Measurements from ENCODE around the gene TTC39B.

Gene TTC39B

DNA sequence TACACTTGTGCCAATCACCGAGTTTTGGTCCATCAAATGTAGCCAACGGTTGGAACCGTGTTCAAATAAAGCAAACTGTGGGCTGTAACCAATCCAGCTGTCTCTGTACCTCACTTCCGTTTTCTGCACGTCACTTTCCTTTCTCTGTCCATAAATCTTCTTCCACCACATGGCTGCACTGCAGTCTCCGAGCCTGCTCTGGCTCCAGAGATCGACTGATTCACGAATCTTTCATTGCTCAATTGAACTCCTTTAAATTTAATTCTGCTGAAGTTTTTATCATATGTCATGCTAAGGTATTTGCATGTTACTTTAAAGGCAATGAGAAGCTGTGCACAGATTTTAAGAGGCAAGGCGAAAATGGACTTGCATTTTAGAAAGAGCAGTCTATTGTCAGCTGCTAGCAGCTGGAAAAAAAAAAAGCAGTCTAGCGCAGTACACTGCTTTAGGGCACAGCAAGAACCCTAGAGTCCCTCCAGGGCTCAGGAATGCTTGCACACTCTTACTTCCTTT is 13.2 kb downstream of the TTC39B start:
- peak; percentile 31 for DNase-seq
- Mint-ChIP-seq H3K9me3 (peaks cover 7% of the 10 kb centered on the region), H3K27me3 (no peaks in the 10 kb centered on the region), H3K27ac (peak overlapping the region; percentile 78), H3K36me3 (peaks cover 35% of the 10 kb centered on the region), H3K4me1 (peaks cover 60% of the 10 kb centered on the region), H3K4me3 (no peak overlapping the region)
- CTCF ChIA-PET, result interaction anchor here (1.5 to 1.8 kb wide), 2 partner anchors 9 to 14 kb away, joined by 5 to 9 read pairs; partner anchors contain the start of gene TTC39B

DNA sequence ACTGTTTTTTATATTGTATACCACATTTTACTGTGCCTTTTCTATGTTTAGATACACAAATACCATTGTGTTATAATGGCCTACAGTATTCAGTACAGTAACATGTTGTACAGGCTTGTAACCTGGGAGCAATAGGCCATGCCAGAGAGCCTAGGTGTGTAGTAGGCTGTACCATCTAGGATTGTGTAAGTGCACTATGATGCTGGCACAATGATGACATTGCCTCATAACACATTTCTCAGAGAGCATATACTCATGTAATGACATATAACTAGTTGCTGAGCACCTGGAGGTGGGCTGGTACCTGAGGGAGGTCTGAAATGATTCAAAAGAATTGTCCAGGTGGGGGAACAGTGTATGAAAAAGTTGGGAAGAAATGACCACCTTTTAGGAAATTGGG is 13.9 kb downstream of the TTC39B start:
- H3K4me3 Mint-ChIP-seq, result no peak overlapping the region
- H3K27ac Mint-ChIP-seq, result no peak overlapping the region
- CTCF ChIA-PET, result interaction anchor here (0.8 to 1.8 kb wide), 3 partner anchors 10 to 14 kb away, joined by 4 to 9 read pairs (median 5); partner anchors contain the start of gene TTC39B

DNA sequence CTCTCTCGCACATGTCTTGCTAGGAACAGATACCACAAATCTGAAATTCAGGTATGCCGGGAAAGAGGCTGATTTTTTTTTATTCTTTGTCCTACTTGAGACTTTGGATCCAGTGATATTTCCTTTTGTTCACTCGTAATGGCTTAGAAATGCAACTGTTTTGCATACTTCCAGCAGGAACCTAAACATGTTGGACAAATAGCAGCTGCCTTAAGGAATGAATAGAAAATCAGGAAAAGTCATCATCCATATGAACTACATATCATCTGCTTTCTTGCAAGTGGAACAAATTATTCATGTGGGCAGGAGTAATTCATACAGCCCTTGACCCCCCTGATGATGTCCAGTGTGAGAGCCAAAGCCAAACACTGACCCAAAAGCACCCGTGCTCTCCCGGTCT is 17.4 kb downstream of the TTC39B start:
- H3K27ac Mint-ChIP-seq, result no peak overlapping the region
- CTCF ChIA-PET, result no interaction called here
- H3K36me3 Mint-ChIP-seq, result peaks cover 25% of the 10 kb centered on the region
- H3K9me3 Mint-ChIP-seq, result peaks cover 3% of the 10 kb centered on the region
- no peaks in the 10 kb centered on the region for H3K27me3 Mint-ChIP-seq
- no peak overlapping the region for H3K4me3 Mint-ChIP-seq
- H3K4me1 Mint-ChIP-seq, result peaks cover 23% of the 10 kb centered on the region
- no peak for DNase-seq

More for the DNA sequence above, 13.9 kb downstream of the TTC39B start:
- DNase-seq, result no peak
- H3K27me3 Mint-ChIP-seq, result no peaks in the 10 kb centered on the region
- H3K4me1 Mint-ChIP-seq, result peaks cover 52% of the 10 kb centered on the region
- H3K9me3 Mint-ChIP-seq, result peaks cover 2% of the 10 kb centered on the region
- peaks cover 30% of the 10 kb centered on the region for H3K36me3 Mint-ChIP-seq

DNA sequence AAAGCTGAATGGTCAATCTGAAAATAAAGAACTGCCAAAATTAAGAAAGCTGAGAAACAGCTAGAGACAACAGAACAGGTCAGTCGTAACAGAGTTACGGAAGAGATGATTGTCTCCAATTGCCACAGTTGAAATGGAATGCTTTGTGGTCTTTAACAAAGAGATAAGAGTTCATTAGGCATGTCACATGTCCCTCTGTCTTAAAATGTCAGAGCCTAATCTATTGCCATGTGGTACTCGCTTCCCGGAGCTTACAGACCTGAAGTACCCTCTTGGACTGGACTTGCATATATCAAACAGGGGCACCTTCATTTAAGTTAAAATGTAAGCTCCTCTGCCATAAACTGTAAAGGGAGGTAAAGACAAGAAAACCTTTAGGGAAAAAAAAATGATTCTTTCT is 19.7 kb downstream of the TTC39B start:
- Mint-ChIP-seq H3K36me3 (peaks cover 16% of the 10 kb centered on the region), H3K27ac (no peak overlapping the region), H3K27me3 (no peaks in the 10 kb centered on the region), H3K4me3 (no peak overlapping the region), H3K4me1 (peaks cover 5% of the 10 kb centered on the region), H3K9me3 (peaks cover 3% of the 10 kb centered on the region)
- CTCF ChIA-PET, result interaction anchor here (1.0 to 1.1 kb wide), 3 partner anchors 10 to 68 kb away, joined by 3 to 4 read pairs (median 3); no protein-coding TSS in a partner anchor
- no peak for DNase-seq

DNA sequence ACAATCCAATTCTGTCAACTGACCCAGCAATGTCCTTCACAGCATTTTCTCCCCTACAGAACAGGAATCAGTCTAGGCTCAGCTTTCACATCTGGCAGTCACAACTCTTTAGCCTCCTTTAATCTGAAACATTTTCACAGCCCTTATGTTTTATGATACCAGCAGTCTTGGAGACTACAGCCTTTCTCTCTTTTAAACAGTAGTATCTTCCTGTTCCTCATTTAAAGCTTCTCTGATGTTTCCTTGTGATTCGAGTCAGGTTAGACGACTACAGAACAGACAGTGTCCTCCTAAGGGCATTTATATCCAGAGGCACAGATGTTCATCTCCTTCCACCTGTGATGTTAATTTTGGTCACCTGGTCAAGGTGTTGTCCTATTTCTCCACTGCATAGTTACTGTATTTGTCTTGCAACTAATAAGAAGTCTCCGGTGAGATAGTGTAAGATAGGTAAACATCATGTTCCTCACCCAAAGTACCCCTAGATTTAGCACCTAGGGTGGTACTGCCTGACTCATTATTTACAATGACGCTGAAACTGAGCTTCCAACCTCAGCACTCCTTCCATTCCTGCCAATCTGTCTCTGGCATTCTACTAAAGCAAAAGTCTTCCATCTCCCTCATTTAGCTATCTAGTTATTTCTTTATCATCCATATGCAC is 20.7 kb downstream of the TTC39B start:
- Mint-ChIP-seq H3K9me3 (peaks cover 3% of the 10 kb centered on the region), H3K4me3 (no peak overlapping the region), H3K27me3 (no peaks in the 10 kb centered on the region), H3K27ac (no peak overlapping the region), H3K36me3 (peaks cover 15% of the 10 kb centered on the region), H3K4me1 (peaks cover 5% of the 10 kb centered on the region)
- CTCF ChIA-PET, result interaction anchor here (1.0 to 1.1 kb wide), 2 partner anchors 13 to 69 kb away, joined by 3 to 4 read pairs; no protein-coding TSS in a partner anchor
- no peak for DNase-seq

DNA sequence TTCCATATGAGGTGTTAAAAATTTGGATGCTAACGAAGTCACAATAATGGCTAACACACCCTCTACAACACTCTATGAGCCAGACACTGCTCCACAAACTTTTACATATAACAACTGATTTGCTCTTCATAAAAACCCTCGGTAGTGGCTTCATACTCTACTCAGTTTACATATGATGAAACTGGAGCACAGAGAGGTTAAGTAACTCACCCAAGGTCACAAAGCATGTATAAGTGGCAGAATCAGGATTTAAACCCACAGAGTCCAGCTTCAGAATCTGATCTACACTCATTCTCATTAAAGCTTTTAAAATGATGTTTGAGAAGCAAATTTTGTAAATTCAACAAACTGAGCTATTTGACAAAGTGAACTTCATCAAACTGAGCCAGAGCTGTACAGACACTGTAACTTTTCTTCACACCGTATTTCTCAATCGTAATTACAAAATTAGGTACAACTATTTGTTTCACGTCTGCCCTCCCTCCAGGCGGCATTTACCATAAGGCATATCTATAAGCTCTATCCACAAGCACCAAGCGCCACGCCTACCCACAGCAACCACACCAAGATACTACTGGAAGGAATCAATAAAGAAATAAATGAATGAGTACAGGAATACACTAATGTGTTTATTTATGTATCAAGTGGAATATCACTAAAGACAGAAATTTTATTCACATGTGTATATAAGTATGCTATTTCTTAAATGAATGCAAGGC is 24.3 kb downstream of the TTC39B start:
- Mint-ChIP-seq H3K4me1 (peaks cover 5% of the 10 kb centered on the region), H3K4me3 (no peak overlapping the region), H3K36me3 (peaks cover 8% of the 10 kb centered on the region), H3K27ac (no peak overlapping the region), H3K9me3 (peaks cover 3% of the 10 kb centered on the region), H3K27me3 (no peaks in the 10 kb centered on the region)
- no peak for DNase-seq
- CTCF ChIA-PET, result no interaction called here

DNA sequence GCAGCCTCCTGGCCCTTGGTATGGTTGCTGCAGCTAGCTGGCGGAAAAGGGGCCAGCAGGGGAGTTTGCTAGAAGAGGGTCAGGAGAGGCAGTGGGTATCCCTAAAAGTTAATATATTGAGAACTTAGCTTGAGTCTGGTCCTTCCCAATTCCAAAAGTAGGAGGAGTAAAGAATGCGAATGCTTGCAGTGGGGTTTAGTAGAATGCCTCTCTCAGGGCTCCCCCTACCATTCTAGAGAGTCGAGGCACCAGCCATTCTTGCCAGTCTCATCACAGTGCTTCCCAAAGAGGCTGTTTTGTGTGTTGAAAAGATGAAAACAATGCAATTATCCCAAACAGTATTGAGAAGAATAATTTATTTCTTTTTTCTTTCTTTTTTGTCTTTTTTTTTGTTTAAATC is 26.4 kb downstream of the TTC39B start:
- CTCF ChIA-PET, result no interaction called here
- Mint-ChIP-seq H3K9me3 (no peaks in the 10 kb centered on the region), H3K4me1 (no peaks in the 10 kb centered on the region), H3K27ac (no peak overlapping the region), H3K4me3 (no peak overlapping the region), H3K27me3 (no peaks in the 10 kb centered on the region), H3K36me3 (no peaks in the 10 kb centered on the region)
- no peak for DNase-seq

DNA sequence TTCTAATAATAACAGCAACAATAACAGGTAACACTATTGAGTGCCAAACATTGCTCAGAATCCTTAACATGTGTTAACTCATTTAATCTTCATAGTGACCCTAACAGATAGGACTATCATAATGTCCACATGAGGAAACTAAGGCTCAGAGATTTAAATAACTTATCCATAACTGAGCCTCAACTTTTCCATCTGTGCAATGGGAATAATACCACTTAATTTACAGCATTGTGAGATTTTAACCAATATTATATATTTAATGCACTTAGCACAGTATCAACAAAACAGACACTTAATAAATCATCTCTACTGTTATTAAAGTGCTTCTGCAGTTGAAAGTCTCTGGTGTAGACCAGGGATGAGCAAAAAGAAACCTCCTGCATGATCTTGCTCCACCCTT is 28.2 kb downstream of the TTC39B start:
- no peaks in the 10 kb centered on the region for H3K36me3 Mint-ChIP-seq
- no peak overlapping the region for H3K4me3 Mint-ChIP-seq
- no peak overlapping the region for H3K27ac Mint-ChIP-seq
- H3K27me3 Mint-ChIP-seq, result no peaks in the 10 kb centered on the region
- no peaks in the 10 kb centered on the region for H3K9me3 Mint-ChIP-seq
- DNase-seq, result no peak
- H3K4me1 Mint-ChIP-seq, result no peaks in the 10 kb centered on the region
- CTCF ChIA-PET, result interaction anchor here (1.2 to 1.5 kb wide), 3 partner anchors 14 to 138 kb away, joined by 3 to 4 read pairs (median 4); no protein-coding TSS in a partner anchor

DNA sequence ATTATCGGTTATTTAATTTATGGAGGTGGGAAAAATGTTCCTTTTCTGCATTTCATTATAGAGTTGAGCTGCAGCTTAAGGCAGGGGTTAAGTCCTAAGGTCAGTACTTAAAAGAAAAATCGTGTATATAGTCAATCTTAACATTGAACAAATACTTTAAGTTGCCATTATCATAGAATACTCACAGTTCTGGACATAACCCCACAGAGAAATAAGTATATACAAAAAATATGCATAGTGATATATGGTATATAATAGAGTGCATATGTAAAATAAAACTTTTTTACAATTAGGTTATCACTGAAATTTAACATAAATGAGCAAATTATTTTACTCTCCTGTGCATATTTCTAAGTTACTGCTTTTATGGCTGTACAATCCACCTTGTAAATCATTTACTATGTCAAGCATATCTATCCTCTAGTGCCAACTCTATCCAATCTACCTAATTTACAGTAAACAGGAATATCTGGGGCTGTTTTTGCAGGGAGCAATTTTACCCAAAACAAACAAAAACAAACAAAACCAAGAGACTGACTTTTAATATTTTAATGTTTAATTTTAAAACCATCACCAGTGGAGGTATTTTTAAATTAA is 28.8 kb downstream of the TTC39B start:
- H3K27me3 Mint-ChIP-seq, result no peaks in the 10 kb centered on the region
- no peak overlapping the region for H3K27ac Mint-ChIP-seq
- no peaks in the 10 kb centered on the region for H3K4me1 Mint-ChIP-seq
- no peaks in the 10 kb centered on the region for H3K9me3 Mint-ChIP-seq
- no peak overlapping the region for H3K4me3 Mint-ChIP-seq
- CTCF ChIA-PET, result interaction anchor here (0.6 to 1.1 kb wide), 6 partner anchors 11 to 256 kb away, joined by 3 to 11 read pairs (median 3); no protein-coding TSS in a partner anchor
- DNase-seq, result no peak
- no peaks in the 10 kb centered on the region for H3K36me3 Mint-ChIP-seq

DNA sequence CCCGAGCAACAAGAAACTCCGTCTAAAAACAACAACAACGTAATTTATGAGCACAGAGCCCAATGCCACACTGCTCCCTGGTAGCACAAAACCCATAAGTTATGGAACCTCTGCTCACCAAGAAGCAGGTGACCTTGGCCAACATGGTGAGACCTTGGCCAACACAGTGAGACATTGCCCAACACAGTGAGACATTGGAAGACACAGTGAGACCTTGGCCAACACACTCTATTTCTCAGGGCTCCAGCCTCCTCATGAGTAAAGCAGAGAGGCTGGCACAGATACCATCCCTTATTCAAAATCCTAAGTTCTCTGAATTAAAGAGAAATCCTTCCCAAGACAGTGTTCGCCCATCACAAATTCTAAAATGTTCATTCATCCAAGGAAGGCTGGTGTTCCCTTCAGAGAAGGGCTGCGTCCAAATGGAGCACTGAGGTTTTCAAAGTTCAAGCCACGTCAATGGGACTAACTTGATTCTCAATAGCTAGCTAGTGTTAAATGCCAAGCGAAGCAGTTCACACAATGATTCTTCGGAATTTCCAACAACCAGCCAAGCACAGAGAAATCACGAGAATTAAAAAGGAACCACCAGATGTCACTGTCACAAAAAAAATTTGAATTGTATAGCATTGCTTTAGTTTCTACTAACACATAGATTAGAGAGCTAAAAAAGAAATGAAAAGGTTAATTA is 29.5 kb downstream of the TTC39B start:
- CTCF ChIA-PET, result interaction anchor here (0.6 to 1.1 kb wide), 6 partner anchors 10 to 256 kb away, joined by 3 to 11 read pairs (median 3); no protein-coding TSS in a partner anchor
- no peak for DNase-seq
- no peaks in the 10 kb centered on the region for H3K27me3 Mint-ChIP-seq
- H3K36me3 Mint-ChIP-seq, result no peaks in the 10 kb centered on the region
- H3K9me3 Mint-ChIP-seq, result no peaks in the 10 kb centered on the region
- H3K27ac Mint-ChIP-seq, result no peak overlapping the region
- no peaks in the 10 kb centered on the region for H3K4me1 Mint-ChIP-seq
- no peak overlapping the region for H3K4me3 Mint-ChIP-seq

DNA sequence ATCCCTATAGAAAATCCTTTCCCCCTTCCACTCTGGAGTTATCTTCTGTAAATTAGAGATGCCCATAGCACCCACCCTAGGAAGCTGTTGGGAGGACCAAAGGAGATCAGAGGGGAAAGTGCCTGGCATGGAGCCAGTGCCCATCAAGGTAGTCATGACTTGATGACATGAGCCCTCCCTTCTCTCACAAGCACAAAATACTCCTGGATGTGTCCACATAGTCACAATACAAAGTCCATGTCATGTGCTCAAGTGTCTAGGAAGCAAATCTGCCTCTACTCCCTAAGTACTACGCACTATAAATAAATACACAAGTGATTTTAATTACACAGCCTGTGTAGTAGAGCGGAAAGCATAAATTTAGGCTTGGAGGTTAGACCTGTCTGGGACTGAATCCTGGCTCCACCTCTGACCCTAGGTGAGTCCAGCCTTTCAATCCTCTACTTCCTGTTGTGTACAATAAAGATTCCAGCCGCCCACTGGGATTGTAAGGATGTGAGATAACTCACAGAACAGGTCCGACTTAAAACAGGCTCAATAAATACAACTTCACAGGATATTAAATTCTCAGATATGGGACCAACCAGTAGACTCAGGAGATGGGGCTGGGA is 30.6 kb downstream of the TTC39B start:
- no peak for DNase-seq
- Mint-ChIP-seq H3K27me3 (no peaks in the 10 kb centered on the region), H3K4me1 (no peaks in the 10 kb centered on the region), H3K36me3 (no peaks in the 10 kb centered on the region), H3K27ac (peak overlapping the region; percentile 64), H3K4me3 (no peak overlapping the region), H3K9me3 (no peaks in the 10 kb centered on the region)
- CTCF ChIA-PET, result no interaction called here

DNA sequence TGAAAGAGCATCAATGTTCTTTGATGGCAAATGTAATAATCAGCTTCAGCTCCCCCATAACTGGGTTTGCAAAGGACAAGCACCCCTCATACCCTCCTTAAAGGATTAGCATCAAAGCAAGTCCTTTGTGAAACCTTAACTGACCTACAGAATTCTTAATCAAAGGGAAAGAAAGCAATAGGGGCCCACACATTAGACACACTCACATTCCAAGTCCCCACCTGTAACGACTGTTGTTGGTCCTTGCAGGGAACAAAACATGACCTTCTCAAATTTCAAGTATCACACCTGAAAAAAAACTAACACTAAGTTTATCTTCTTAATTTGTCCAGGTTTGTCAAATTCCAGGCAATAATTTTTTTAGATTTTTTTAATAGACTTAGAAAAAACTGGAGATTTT is 32.6 kb downstream of the TTC39B start:
- no peaks in the 10 kb centered on the region for H3K27me3 Mint-ChIP-seq
- H3K27ac Mint-ChIP-seq, result no peak overlapping the region
- CTCF ChIA-PET, result interaction anchor here (0.6 to 1.2 kb wide), 2 partner anchors 142 to 332 kb away, joined by 3 read pairs; no protein-coding TSS in a partner anchor
- no peak for DNase-seq
- no peaks in the 10 kb centered on the region for H3K4me1 Mint-ChIP-seq
- H3K4me3 Mint-ChIP-seq, result no peak overlapping the region
- no peaks in the 10 kb centered on the region for H3K9me3 Mint-ChIP-seq
- H3K36me3 Mint-ChIP-seq, result no peaks in the 10 kb centered on the region

DNA sequence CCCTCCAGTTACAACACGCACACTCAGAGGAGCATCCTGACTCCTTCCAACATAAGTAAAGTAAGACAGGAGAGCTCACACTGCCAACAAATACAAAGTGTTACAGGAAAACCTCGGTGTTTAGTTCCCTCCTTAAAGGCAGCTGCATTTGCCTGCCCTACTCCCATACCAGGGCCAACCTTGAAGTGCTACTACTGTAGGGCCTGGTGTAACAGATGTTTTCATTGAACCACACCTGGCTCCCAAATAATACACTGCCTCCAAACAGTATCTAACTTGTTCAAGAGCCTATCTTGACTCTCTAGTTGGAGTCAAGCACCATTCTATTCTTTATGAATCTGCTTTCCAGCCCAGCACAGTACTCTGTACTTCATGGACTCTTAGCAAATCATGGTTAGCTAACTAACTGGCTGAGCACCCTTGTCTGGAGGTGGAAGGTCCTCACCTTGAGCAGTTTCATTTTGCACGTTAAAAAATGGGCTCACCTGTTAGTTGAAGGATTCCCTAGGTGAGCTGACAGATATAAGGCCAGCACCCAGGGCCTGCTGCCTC is 34.6 kb downstream of the TTC39B start:
- Mint-ChIP-seq H3K36me3 (no peaks in the 10 kb centered on the region), H3K9me3 (no peaks in the 10 kb centered on the region), H3K27me3 (no peaks in the 10 kb centered on the region), H3K27ac (no peak overlapping the region), H3K4me1 (no peaks in the 10 kb centered on the region), H3K4me3 (no peak overlapping the region)
- CTCF ChIA-PET, result no interaction called here
- DNase-seq, result no peak

Data from activated naive CD4-positive, alpha-beta T cell treated with anti-CD3 and anti-CD28 coated beads, Interleukin-2, amount 10 ng/mL, durations not matched to agents 7 days and 5 days (primary cell).